GM18868 (cell line): ENCODE data around the gene MUC4.
"Not testable (repeated sequence)": the region's sequence is repeated elsewhere in the genome, so short reads cannot be mapped to it uniquely, and the experiment has no call there.

Experiments used
- ATAC-seq: cut with Tn5 transposase; IDR thresholded peaks from one replicate; pipeline ENCODE4 v1.9.1; 2021; ENCODE audit warnings: mild to moderate bottlenecking, moderate library complexity; ENCODE audit not compliant: unreplicated experiment

The MUC4 gene

GRCh38 chr3:195790901-195791300 lies 20.8 kb downstream of the MUC4 start:
- no peak for ATAC-seq

- ATAC-seq, result no peak
Measured at GRCh38 chr3:195788711-195789581, 22.8 kb downstream of the MUC4 start.

DNA sequence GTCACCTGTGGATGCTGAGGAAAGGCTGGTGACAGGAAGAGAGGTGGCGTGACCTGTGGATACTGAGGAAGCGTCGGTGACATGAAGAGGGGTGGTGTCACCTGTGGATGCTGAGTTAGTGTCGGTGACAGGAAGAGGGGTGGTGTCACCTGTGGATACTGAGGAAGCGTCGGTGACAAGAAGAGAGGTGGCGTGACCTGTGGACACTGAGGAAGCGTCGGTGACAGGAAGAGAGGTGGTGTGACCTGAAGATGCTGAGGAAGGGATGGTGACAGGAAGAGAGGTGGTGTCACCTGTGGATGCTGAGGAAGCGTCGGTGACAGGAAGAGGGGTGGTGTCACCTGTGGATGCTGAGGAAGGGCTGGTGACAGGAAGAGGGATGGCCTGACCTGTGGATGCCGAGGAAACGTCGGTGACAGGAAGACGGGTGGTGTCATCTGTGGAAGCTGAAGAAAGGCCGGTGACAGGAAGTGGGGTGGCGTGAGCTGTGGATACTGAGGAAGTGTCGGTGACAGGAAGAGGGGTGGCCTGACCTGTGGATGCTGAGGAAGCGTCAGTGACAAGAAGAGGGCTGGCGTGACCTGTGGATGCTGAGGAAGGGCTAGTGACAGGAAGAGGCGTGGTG lies 25.8 kb downstream of the MUC4 start:
- ATAC-seq, result not testable (repeated sequence)

DNA sequence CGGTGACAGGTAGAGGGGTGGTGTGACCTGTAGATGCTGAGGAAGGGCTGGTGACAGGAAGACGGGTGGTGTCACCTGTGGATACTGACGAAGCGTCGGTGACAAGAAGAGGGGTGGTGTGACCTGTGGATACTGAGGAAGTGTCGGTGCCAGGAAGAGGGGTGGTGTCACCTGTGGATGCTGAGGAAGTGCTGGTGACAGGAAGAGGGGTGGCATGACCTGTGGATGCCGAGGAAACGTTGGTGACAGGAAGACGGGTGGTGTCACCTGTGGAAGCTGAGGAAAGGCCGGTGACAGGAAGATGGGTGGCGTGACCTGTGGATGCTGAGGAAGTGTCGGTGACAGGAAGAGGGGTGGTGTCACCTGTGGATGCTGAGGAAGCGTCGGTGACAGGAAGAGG lies 27.7 kb downstream of the MUC4 start:
- not testable (repeated sequence) for ATAC-seq

DNA sequence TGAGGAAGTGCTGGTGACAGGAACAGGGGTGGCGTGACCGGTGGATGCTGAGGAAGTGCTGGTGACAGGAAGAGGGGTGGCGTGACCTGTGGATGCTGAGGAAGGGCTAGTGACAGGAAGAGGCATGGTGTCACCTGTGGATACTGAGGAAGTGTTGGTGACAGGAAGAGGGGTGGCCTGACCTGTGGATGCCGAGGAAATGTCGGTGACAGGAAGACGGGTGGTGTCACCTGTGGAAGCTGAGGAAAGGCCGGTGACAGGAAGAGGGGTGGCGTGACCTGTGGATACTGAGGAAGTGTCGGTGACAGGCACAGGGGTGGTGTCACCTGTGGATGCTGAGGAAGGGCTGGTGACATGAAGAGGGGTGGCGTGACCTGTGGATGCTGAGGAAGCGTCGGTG lies 30.5 kb downstream of the MUC4 start:
- not testable (repeated sequence) for ATAC-seq

GRCh38 chr3:195777975-195778374 lies 33.8 kb downstream of the MUC4 start:
- ATAC-seq, result no peak

DNA sequence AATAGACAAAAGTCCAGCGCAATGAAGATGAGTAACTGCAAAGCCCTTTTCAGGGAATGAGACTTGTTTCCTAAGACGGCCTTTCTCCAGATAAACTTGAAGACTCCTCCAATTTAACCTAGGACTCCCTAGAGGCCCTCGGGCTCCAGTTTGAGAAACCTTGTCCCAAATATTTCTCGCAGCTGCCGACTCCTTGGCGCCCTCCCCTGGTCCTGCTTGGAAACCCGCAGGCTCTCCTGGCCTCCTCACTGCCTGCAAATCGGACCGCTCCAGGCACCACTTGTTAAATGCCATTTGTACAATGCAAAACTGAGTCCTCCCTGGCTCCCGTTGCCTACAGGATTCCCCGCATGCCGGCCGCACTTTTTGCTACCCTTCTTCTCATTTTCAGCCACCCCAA lies 36.8 kb downstream of the MUC4 start:
- no peak for ATAC-seq

GRCh38 chr3:195773956-195774537 lies 37.7 kb downstream of the MUC4 start:
- no peak for ATAC-seq

GRCh38 chr3:195771646-195772300 lies 40.0 kb downstream of the MUC4 start:
- no peak for ATAC-seq

GRCh38 chr3:195770841-195771645 lies 40.7 kb downstream of the MUC4 start:
- not testable (repeated sequence) for ATAC-seq

DNA sequence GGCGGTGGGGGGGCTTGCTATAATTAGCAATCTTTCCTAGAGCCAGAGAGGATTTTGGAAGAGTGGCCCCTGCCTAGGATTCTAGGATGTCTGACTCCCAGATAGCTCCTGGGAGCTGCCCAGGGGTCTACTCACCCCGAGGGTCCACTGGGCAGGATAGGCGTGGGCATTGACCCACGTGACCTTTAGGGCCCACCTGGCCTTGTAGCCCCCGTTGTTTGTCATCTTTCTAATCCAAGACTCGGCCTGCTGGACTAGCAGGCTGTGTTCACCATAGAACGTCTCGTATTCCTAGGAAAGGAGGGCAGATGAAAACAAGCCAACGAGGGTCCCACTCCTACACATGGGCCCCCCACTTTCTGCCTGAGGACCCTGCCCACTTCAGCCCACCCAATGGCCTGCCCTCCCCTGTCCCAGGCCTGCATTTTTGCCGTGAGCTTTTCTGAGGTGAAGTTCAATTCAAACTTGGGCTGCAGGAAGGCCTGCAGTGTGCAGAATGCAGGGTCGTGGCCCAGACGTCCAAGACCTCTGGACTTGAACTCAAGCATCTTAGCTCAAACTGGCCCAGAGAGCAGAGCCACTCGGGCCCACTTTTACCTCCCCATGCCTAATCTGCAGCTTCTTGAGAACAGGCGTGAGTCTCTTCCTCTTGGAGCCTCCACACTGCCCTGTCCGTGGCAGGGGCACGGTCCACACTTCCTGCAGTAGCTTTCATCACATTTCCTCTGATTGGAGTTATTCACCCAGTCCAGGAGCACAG lies 41.5 kb downstream of the MUC4 start:
- ATAC-seq, result no peak

GRCh38 chr3:195769551-195769950 lies 42.2 kb downstream of the MUC4 start:
- ATAC-seq, result no peak

DNA sequence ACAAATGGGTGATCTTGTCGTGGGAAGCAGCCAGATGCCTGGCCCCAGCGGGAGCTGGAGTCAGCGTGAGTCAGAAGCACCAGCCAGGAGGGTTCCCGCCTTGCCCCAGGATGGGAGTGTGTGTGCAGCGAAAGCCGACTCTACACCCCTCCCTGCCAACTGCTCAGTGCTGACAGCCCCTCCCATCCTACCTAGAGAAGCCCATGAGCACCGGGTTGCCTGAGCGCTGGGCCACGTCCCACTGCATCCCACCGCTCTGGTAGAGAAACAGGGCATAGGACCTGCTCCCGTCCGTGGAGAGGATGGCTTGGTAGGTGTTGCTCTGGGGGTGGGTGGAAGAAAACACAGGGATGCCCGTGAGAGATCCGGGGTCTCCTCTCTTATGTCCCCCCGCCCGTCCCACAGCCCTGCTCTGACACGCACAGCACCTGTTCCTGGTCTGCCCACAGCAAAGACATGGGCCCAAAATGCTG lies 42.9 kb downstream of the MUC4 start:
- no peak for ATAC-seq

DNA sequence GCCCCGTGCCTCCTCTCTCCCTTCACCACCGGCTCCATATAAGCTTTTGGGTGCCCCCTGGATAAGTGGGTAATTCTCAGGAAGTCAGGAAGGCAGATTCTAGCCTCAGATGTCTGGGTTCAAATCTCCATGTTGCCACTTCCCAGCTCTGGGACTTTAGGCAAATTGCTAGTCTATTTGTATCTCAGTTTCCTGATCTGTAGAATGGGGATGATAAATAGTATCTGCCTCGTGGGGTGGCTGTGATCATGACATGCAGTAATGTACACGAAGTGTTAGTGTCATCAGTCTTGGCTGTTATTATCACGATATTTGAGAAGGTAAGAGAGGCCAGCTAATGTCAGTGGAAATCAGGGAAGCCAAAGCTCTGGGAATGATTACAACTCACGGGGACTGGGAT lies 43.3 kb downstream of the MUC4 start:
- ATAC-seq, result no peak

- ATAC-seq, result no peak
Measured at GRCh38 chr3:195767792-195768191, 43.9 kb downstream of the MUC4 start.

- no peak for ATAC-seq
Measured at GRCh38 chr3:195766671-195767070, 45.1 kb downstream of the MUC4 start.

GRCh38 chr3:195764961-195765706 lies 46.6 kb downstream of the MUC4 start:
- ATAC-seq, result no peak

DNA sequence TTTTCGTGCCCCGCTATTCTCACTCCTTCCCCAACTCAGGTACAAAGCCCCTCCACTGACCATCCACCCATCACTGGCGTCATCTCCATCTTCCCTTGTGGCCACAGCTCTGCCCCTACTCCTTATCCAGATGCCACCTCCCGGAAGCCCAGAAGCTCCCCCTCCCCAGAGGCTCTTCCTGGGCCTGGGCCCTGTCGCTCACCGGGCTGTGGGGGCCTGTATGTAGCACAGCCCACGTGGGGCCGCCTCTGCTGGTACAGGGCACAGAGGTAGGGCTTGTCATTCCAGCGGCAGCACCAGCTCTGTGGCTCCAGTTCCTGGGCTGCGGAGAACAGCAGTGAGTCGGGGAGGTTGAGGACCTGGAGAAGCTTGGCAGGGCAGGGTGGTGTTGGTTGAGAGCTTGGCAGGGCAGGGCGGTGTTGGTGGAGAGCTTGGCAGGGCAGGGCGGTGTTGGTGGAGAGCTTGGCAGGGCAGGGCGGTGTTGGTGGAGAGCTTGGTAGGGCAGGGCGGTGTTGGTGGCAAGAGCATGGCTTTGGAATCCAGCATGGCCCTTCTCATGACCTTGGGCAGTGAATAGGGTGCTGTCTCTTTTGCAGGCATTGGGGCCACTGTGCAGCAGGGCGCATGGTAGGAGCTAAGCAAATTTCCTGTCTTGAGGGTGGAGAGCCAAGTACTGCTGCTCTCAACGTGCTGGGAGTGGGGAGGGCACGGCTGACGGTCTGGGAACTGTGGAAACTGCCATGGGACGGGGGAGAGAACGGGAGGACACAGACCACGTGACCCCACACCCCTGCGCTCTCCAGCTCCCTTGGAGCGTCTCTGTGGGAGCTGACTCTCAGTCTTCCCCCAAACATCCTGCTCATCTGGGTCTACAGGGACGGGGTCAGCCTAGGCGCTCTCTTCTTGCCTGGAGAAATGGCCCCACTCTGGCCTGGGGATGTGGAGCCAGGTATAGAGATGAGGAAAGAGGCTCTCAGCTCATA lies 47.6 kb downstream of the MUC4 start:
- ATAC-seq, result no peak
